Measurements from ENCODE around the gene ZNF157.

DNA sequence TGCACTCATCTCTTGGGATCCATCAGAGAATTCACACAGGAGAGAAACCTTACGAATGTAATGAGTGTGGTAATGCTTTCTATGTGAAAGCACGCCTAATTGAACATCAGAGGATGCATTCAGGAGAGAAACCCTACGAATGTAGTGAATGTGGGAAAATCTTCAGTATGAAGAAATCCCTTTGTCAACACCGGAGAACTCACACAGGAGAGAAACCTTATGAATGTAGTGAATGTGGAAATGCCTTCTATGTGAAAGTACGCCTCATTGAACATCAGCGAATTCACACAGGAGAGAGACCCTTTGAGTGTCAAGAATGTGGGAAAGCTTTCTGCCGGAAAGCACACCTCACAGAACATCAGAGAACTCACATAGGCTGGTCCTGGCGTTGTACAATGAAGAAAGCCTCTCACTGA, 42.8 kb downstream of the ZNF157 start:
- TF ChIP-seq, protein P1, sequence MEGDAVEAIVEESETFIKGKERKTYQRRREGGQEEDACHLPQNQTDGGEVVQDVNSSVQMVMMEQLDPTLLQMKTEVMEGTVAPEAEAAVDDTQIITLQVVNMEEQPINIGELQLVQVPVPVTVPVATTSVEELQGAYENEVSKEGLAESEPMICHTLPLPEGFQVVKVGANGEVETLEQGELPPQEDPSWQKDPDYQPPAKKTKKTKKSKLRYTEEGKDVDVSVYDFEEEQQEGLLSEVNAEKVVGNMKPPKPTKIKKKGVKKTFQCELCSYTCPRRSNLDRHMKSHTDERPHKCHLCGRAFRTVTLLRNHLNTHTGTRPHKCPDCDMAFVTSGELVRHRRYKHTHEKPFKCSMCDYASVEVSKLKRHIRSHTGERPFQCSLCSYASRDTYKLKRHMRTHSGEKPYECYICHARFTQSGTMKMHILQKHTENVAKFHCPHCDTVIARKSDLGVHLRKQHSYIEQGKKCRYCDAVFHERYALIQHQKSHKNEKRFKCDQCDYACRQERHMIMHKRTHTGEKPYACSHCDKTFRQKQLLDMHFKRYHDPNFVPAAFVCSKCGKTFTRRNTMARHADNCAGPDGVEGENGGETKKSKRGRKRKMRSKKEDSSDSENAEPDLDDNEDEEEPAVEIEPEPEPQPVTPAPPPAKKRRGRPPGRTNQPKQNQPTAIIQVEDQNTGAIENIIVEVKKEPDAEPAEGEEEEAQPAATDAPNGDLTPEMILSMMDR (IDR thresholded peaks at IDR 0.05; ENCODE audit: insufficient read depth, low read depth, low read length): no peak
- TF ChIP-seq EZH2 (IDR thresholded peaks at IDR 0.05; ENCODE audit: insufficient read depth, low read length): no peak
